ENCODE data around the gene CECR2. TPM values are rescaled to one million over a fixed set of nuclear protein-coding genes. Genes with fewer than 3 reads are reported as not detected.
A peak's percentile ranks its signal among the peaks of the same experiment; 100 is the strongest.

CECR2 gene
- polyA plus RNA-seq, 3 donors: 14.1 to 21.4 (median 14.3) TPM

DNA sequence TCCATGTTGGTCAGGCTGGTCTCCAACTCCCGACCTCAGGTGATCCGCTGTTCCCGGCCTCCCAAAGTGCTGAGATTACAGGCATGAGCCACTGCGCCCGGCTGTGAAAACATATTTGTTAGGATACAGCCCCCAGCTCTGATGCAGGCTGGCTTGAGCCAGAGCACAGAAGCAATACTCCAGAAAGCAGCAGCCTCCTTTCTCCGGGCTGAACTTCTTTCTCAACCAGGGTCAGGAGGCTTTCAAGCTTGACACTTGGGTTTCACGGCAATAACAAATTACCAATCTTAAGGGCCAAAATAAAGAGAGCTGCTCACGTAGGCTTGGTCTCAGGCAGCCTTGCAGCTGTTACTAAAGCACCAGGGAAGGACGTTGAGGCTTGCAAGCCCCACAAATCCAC is 10.8 kb upstream of the CECR2 start:
- DNase-seq (ENCODE audit: extremely low read depth in 1 of 11, low read depth in 9 of 11, low spot score in 4 of 11): no peak

GRCh38 chr22:17359501-17359900 is 9.8 kb upstream of the CECR2 start:
- no peak for DNase-seq (ENCODE audit: extremely low read depth in 1 of 11, low read depth in 9 of 11, low spot score in 4 of 11)

GRCh38 chr22:17366329-17366728 is 2.9 kb upstream of the CECR2 start:
- no peak for DNase-seq (ENCODE audit: extremely low read depth in 1 of 11, low read depth in 9 of 11, low spot score in 4 of 11)

DNA sequence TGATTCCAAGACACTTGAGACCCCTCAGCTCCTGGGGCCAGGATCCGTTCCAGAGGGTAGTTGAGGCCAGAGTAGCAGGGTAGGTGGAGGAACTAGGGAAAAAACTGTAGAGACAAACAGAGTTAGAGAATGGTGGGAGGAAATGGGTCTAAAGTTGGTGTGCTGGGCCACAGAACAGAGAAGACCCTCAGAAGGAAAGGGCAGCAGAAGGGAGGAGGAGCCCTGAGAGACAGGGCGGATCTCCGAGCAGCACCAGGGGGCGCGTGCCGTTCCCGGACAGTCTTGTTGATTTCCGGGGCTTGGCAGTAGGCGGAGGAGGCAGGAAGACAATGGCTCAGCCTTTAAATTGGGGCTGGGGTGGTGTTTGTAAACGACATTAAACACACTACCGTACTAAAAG is 2.4 kb upstream of the CECR2 start:
- peak in 2 of 11 donors; percentile 29 to 34 for DNase-seq (ENCODE audit: extremely low read depth in 1 of 11, low read depth in 9 of 11, low spot score in 4 of 11)

DNA sequence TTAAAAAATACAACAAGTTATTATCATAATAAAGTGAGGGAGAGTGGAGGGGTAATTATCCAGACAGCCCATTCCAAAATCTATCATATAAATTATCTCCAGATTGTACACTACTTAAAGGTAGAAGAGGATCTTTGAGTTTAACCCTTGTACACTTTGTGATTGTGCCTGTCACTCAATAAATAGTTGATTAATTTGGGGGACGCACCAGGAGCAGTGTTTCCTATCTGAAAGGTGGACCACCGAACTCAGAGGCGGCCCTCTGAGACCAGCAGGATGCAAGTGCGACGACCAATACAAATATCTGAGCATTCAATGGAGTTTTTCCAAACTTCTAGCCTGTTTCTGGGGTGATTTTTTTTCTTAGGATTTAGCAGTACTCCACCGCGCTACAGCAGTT is 1.1 kb upstream of the CECR2 start:
- no peak for DNase-seq (ENCODE audit: extremely low read depth in 1 of 11, low read depth in 9 of 11, low spot score in 4 of 11)

- DNase-seq (ENCODE audit: extremely low read depth in 1 of 11, low read depth in 9 of 11, low spot score in 4 of 11): peak in 9 of 11 donors; percentile 62 to 85 (median 78)
These were observed 464 bp upstream of the CECR2 start for GRCh38 chr22:17368554-17369438.

- DNase-seq (ENCODE audit: extremely low read depth in 1 of 11, low read depth in 9 of 11, low spot score in 4 of 11): peak in 3 of 11 donors; percentile 22 to 38 (median 29)
These were observed 936 bp downstream of the CECR2 start for GRCh38 chr22:17370026-17370765.

GRCh38 chr22:17370766-17371432 is 1.6 kb downstream of the CECR2 start:
- no peak for DNase-seq (ENCODE audit: extremely low read depth in 1 of 11, low read depth in 9 of 11, low spot score in 4 of 11)

DNA sequence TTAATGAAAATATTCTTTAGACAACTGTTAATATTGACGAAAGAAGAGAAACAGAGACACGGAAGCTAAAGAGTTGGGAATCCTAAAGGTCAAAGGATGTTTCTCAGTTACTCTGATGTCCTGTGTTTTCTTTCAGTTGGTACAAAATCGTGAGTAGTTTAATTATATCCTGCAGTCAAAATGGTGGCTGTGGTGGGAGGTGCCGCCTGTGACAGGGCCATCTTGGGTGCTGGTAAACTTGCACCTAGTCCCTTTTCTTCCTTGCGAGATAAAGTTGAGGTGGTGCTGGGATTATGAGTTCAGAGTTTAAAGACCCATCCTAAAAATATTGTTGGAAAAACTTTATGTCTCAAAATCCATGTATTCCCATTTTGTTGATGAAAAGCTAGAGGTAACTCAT is 2.2 kb downstream of the CECR2 start:
- DNase-seq (ENCODE audit: extremely low read depth in 1 of 11, low read depth in 9 of 11, low spot score in 4 of 11): no peak

DNA sequence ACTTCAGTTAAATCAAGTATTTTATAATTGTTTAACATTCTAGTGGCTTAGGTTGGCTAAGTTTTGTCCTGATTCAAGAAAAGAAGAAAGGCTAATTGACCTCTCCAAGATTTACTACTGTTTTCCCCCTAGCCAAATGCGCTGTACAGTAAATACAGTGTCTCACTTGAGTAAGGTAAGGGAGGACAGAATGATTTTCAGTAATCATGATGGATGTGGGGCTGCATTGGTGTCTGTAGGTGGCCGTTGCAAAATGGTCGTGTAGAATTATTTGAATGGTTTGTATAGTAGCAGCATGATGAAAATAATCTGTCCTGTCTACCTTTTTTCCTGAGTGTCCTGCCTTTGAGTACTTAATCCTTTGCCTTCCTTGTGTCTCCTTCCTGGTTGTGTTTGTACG is 4.6 kb downstream of the CECR2 start:
- DNase-seq (ENCODE audit: extremely low read depth in 1 of 11, low read depth in 9 of 11, low spot score in 4 of 11): no peak

DNA sequence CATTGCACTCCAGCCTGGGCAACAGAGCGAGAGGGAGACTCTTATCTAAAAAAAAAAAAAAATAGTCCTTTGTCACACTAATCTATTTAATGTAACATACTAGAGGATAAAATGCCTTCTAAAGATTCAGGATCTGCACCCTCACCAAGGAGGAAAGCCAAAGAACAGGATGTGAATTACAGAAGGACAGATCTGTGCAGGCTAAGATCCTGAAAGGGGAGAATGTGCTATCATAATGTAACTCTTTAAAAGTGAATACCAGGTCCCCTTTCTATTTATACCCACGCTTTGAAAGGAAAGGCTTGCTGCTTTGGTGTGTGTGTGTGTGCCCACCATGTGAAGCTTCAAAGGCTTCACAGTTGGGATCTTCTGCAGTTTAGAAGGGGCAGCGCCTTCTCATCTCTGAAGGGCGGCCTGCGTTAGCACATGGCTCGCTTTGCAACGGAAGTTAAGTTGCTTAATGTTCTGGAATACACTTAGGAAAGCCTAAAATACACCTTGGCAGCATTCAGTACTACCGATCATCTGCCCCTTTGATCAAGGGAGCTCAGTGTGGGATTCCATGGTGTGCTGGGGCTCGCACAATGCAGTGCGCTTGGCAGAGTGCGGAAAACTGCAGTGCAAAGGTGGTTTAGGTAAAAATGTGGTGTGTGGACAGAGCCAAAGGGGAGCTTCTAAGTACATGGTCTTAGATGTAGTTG is 6.8 kb downstream of the CECR2 start:
- no peak for DNase-seq (ENCODE audit: extremely low read depth in 1 of 11, low read depth in 9 of 11, low spot score in 4 of 11)

DNA sequence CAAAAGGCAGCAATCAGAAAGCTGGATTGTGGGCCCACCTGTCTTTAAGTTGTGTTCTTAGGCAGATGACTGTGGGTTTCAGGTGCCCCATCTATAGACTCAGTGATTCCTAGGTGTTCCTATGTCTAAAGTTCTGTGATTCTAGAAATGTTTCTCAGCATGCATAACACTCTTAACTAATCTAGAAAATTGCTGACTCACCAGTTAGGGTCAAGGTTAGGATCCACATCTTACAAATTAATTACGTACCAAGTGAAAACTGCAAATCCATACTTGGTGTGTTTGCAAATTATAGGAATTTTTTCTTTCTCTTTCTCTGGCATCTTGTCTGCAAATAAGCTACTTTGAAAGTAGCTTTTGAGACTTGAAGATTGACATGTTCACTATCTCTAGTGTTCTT is 7.7 kb downstream of the CECR2 start:
- DNase-seq (ENCODE audit: extremely low read depth in 1 of 11, low read depth in 9 of 11, low spot score in 4 of 11): no peak

- DNase-seq (ENCODE audit: extremely low read depth in 1 of 11, low read depth in 9 of 11, low spot score in 4 of 11): no peak
These were observed 10.7 kb downstream of the CECR2 start for GRCh38 chr22:17379944-17380343.

- DNase-seq (ENCODE audit: extremely low read depth in 1 of 11, low read depth in 9 of 11, low spot score in 4 of 11): no peak
These were observed 11.3 kb downstream of the CECR2 start for GRCh38 chr22:17380359-17381087.

GRCh38 chr22:17381192-17381913 is 12.1 kb downstream of the CECR2 start:
- no peak for DNase-seq (ENCODE audit: extremely low read depth in 1 of 11, low read depth in 9 of 11, low spot score in 4 of 11)

DNA sequence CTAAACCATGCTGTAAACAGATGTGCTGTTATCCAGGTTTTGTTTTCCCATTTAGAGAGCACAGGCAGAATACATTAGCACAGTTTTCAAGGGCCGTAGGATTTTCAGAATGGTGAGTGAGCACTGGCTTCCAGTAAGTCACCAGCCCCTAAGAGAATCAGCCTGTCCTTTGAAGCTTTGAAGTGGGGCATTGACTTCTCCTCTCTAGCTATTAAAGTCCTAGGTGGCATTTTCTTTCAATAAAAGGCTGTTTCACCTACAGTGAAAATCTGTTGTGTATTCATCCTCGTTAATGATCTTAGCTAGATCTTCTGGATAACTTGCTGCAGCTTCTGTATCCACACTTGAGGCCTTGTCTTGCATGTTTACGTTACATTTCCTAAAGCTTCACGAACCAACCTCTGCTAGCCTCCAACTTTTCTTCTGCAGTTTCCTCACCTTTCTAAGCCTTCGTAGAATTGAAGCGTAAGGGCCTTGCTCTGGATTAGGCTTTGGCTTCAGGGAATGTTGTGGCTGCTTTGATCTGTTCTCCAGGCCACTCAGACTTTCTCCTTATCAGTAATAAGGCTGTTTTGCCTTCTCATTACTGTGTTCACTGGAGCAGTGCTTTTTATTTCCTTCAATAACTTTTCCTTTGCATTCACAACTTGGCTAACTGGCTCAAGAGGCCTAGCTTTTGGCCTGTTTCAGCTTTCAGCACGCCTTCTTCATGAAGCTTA is 15.5 kb downstream of the CECR2 start:
- peak in 1 of 11 donors; percentile 21 for DNase-seq (ENCODE audit: extremely low read depth in 1 of 11, low read depth in 9 of 11, low spot score in 4 of 11)

GRCh38 chr22:17387356-17387755 is 18.1 kb downstream of the CECR2 start:
- no peak for DNase-seq (ENCODE audit: extremely low read depth in 1 of 11, low read depth in 9 of 11, low spot score in 4 of 11)

Measured in renal cortex interstitium (tissue), 11 donors.